GM19372 (cell line): Measurements from ENCODE around the gene ARGFX.
"Not testable (repeated sequence)": the region's sequence is repeated elsewhere in the genome, so short reads cannot be mapped to it uniquely, and the experiment has no call there.

Experiments used
- ATAC-seq: cut with Tn5 transposase; IDR thresholded peaks from one replicate; pipeline ENCODE4 v1.9.1; 2021; ENCODE audit warnings: mild to moderate bottlenecking, low read depth, moderate library complexity; ENCODE audit not compliant: unreplicated experiment

The ARGFX gene

DNA sequence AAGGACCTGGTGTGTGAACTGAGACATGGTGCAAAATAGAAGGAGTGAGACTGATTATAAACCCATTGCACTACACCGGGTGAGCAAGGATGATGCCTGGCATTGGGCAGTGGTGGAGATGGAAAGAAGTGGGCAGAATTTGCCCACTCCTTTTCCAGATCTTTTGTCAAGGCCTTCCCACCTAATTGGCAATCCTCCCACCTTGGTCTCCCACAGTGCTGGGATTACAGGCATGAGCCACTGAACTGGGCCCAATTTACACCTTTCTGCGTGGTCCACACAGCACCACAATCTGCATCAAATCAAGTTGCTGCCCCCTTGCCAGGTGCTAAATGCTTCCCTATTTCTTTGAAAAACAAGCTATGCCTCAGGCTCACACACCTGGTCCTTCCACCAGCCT lies 30.8 kb downstream of the ARGFX start:
- no peak for ATAC-seq

DNA sequence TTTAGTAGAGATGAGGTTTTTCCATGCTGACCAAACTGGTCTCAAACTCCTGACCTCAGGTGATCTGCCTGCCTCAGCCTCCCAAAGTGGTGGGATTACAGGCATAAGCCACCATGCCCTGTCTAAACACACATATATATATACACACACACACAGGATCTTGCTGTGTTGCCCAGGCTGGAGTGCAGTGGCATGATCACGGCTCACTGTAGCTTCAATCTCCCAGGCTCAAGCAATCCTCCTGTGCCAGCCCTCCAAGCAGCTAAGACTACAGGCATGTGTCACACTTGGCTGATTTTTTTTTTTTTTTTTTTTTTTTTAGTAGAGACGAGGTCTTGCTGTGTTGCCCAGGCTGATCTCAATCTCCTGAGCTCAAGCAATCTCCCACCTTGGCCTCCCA lies 32.2 kb downstream of the ARGFX start:
- not testable (repeated sequence) for ATAC-seq

GRCh38 chr3:121601212-121601812 lies 33.6 kb downstream of the ARGFX start:
- ATAC-seq: no peak

GRCh38 chr3:121604759-121605158 lies 37.0 kb downstream of the ARGFX start:
- no peak for ATAC-seq

DNA sequence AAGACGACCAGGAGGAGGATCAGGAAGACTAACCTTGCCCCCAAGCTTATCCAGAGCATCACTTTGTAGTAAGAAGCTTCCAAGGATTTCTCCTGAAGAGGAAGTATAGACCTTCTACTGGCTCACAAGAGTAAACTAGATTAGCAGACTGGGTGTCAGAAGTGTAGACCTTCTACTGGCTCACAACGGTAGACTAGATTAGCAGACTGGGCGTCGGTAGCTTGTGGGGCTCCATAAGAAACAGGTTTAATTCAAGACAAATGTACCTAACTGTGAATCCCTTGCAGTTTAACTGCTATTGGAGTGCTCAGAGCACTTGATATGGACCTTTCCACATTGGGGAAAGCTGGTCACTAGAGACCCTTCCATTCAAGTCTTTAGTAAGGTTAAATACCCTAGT lies 38.4 kb downstream of the ARGFX start:
- no peak for ATAC-seq
